Measurements from ENCODE around the gene GAS6.

DNA sequence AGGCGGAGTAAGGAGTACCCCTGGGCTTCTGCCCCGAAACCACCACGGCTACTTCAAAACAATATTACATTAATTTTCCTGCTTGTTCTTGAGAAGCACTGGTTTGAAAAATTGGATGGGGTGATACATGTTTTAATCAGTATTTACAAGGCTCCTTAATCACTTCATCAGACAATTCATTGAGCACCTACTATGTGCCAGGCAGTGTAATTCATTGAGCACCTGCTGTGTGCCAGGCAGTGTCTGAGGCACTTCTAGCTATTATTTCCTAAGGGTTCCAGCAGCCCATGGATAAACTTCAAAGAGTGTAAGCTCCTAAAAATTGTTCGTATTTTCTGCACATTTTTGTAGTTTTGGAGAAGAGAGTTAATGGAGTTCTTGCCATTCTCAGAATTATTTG lies 1.6 kb upstream of the GAS6 start:
- no peak for TF ChIP-seq CTCF (conservative IDR thresholded peaks at IDR 0.05 in 1 of 2, IDR thresholded peaks at IDR 0.05 in 1 of 2; ENCODE audit: extremely low read depth in 1 of 2, insufficient read depth in 1 of 2, low read depth in 1 of 2, low read length in 2 of 2)
- no peak for TF ChIP-seq EZH2 (IDR thresholded peaks at IDR 0.05; ENCODE audit: borderline replicate concordance, low read length)

All from mammary epithelial cell (primary cell).